ENCODE data around the gene NFATC2. TPM values are rescaled to one million over a fixed set of nuclear protein-coding genes. Genes with fewer than 3 reads are reported as not detected.

The NFATC2 gene
- total RNA-seq, 1 donor, result 0.36 TPM

DNA sequence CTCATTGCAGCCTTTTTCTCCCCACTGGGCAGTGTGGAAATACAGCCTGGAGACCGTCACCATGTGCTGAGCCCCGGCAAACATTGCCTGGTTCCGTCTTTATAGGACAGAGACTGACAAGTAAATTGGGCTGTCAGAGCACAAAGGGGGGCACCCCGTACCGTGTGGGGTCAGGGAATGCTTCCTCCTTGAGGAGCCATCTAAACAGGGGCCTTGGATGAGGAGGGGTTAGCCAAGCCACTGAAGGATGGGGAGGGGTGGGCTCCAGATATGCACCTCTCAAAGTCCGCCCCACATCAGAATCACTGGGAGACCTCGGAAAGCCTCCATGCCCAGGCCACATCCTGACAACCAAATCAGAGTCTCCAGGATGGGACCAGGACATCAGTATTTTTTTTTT, 73.9 kb downstream of the NFATC2 start:
- Histone ChIP-seq H2AFZ (ENCODE audit: low read length) (no peak overlapping the region), H3K9me3 (ENCODE audit: low read depth, low read length) (no peaks in the 10 kb centered on the region), H3K4me2 (ENCODE audit: insufficient read depth, low read length) (no peak overlapping the region), H3K79me2 (ENCODE audit: insufficient read depth, low read length) (no peaks in the 10 kb centered on the region), H4K20me1 (ENCODE audit: insufficient read depth, low read length) (no peaks in the 10 kb centered on the region), H3K4me3 (ENCODE audit: insufficient read depth, low read length) (no peak overlapping the region), H3K36me3 (ENCODE audit: insufficient read depth, low read length) (no peaks in the 10 kb centered on the region), H3K27ac (ENCODE audit: low read depth, low read length) (no peak overlapping the region), H3K27me3 (ENCODE audit: insufficient read depth, low read length) (no peaks in the 10 kb centered on the region), H3K4me1 (ENCODE audit: insufficient read depth, low read length) (no peaks in the 10 kb centered on the region)
- TF ChIP-seq, protein P1, sequence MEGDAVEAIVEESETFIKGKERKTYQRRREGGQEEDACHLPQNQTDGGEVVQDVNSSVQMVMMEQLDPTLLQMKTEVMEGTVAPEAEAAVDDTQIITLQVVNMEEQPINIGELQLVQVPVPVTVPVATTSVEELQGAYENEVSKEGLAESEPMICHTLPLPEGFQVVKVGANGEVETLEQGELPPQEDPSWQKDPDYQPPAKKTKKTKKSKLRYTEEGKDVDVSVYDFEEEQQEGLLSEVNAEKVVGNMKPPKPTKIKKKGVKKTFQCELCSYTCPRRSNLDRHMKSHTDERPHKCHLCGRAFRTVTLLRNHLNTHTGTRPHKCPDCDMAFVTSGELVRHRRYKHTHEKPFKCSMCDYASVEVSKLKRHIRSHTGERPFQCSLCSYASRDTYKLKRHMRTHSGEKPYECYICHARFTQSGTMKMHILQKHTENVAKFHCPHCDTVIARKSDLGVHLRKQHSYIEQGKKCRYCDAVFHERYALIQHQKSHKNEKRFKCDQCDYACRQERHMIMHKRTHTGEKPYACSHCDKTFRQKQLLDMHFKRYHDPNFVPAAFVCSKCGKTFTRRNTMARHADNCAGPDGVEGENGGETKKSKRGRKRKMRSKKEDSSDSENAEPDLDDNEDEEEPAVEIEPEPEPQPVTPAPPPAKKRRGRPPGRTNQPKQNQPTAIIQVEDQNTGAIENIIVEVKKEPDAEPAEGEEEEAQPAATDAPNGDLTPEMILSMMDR (IDR thresholded peaks at IDR 0.05; ENCODE audit: extremely low read depth, low read depth, low read length), result no peak
- no peak for DNase-seq (ENCODE audit: insufficient read length, low spot score, missing footprints)

DNA sequence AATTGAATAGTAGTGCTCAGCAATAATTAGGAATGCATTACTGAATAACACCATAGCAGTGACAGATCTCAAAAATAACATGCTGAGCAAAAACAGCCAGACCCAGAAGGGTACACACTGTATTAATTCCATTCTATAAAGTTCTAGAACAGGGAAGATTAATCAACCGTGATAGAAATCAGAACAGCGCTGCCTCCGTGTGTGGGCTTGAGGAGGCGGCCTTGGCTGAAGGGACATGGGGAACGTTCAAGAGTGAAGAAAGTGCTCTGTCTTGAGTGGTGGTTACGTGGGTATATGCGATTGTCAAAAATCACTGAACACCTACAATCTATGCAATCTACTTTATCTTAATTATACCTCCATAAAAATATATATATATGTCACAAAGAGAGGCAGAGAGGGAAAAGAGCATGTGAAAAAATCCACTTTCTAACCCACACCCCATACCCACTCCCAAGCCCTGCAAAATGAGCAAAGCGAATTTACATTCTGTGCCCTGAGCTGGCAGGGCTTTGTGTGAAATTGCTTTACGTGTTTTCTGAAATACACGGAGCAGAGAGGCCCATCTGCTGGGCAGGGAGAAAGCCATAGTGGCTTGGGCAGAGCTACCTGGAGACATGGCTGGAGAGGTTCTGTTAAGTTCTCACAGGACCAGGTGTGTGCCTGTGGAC, 74.4 kb downstream of the NFATC2 start:
- TF ChIP-seq, protein P1 (IDR thresholded peaks at IDR 0.05; ENCODE audit: extremely low read depth, low read depth, low read length), result no peak
- Histone ChIP-seq H3K27ac (ENCODE audit: low read depth, low read length) (no peak overlapping the region), H3K9me3 (ENCODE audit: low read depth, low read length) (no peaks in the 10 kb centered on the region), H3K4me3 (ENCODE audit: insufficient read depth, low read length) (no peak overlapping the region), H2AFZ (ENCODE audit: low read length) (no peak overlapping the region), H3K27me3 (ENCODE audit: insufficient read depth, low read length) (no peaks in the 10 kb centered on the region), H3K79me2 (ENCODE audit: insufficient read depth, low read length) (no peaks in the 10 kb centered on the region), H3K4me1 (ENCODE audit: insufficient read depth, low read length) (peaks cover 3% of the 10 kb centered on the region), H4K20me1 (ENCODE audit: insufficient read depth, low read length) (no peaks in the 10 kb centered on the region), H3K4me2 (ENCODE audit: insufficient read depth, low read length) (no peak overlapping the region), H3K36me3 (ENCODE audit: insufficient read depth, low read length) (no peaks in the 10 kb centered on the region)
- no peak for DNase-seq (ENCODE audit: insufficient read length, low spot score, missing footprints)

DNA sequence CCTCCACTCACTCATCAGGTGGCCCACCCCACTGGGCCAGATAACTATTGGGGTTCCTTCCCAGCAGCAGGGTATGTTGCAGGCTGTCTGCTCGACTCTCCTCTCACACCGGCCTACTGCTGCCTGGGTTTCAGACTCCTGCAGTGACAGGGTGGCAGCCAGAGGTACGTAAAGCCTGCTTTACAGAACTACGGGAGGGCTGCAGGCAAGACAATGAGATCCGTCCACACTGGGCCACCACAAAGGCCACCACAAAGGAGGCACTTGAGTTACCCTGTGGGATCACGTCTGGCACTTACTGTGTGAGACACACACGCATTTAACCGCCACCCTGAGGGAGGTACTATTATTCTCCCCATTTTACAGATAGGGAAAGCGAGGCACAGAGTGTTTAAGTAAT, 78.5 kb downstream of the NFATC2 start:
- no peak for DNase-seq (ENCODE audit: insufficient read length, low spot score, missing footprints)
- H3K36me3 ChIP-seq (ENCODE audit: insufficient read depth, low read length), result no peaks in the 10 kb centered on the region
- no peak overlapping the region for H2AFZ ChIP-seq (ENCODE audit: low read length)
- H3K4me1 ChIP-seq (ENCODE audit: insufficient read depth, low read length), result peaks cover 10% of the 10 kb centered on the region
- H4K20me1 ChIP-seq (ENCODE audit: insufficient read depth, low read length), result no peaks in the 10 kb centered on the region
- no peaks in the 10 kb centered on the region for H3K9me3 ChIP-seq (ENCODE audit: low read depth, low read length)
- TF ChIP-seq, protein P1 (IDR thresholded peaks at IDR 0.05; ENCODE audit: extremely low read depth, low read depth, low read length), result no peak
- H3K27ac ChIP-seq (ENCODE audit: low read depth, low read length), result no peak overlapping the region
- no peak overlapping the region for H3K4me3 ChIP-seq (ENCODE audit: insufficient read depth, low read length)
- no peaks in the 10 kb centered on the region for H3K79me2 ChIP-seq (ENCODE audit: insufficient read depth, low read length)
- no peak overlapping the region for H3K4me2 ChIP-seq (ENCODE audit: insufficient read depth, low read length)
- no peaks in the 10 kb centered on the region for H3K27me3 ChIP-seq (ENCODE audit: insufficient read depth, low read length)

DNA sequence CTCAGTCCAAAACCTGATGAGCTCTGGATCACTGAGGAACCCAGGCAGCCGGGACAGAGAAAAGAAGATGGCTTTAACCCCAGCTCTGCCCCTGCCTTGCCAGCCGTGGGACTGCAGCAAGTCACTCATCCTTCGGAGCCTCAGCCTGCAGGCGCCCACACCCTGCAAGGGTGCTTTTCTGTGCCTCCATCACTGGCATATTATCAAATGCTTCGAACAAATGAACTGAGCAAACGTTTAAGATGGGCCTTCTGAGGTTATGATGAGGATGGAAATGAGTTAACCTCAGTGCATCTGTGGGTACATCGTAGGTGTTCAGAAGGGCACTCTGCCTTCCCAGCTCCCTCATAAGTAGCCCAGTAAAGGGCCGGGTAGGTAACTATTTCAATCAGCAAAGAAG, 79.0 kb downstream of the NFATC2 start:
- Histone ChIP-seq H3K79me2 (ENCODE audit: insufficient read depth, low read length) (no peaks in the 10 kb centered on the region), H3K4me1 (ENCODE audit: insufficient read depth, low read length) (peaks cover 10% of the 10 kb centered on the region), H3K27me3 (ENCODE audit: insufficient read depth, low read length) (no peaks in the 10 kb centered on the region), H3K4me3 (ENCODE audit: insufficient read depth, low read length) (no peak overlapping the region), H3K36me3 (ENCODE audit: insufficient read depth, low read length) (no peaks in the 10 kb centered on the region), H4K20me1 (ENCODE audit: insufficient read depth, low read length) (no peaks in the 10 kb centered on the region), H3K27ac (ENCODE audit: low read depth, low read length) (no peak overlapping the region), H2AFZ (ENCODE audit: low read length) (no peak overlapping the region), H3K4me2 (ENCODE audit: insufficient read depth, low read length) (no peak overlapping the region), H3K9me3 (ENCODE audit: low read depth, low read length) (no peaks in the 10 kb centered on the region)
- DNase-seq (ENCODE audit: insufficient read length, low spot score, missing footprints), result no peak
- TF ChIP-seq, protein P1 (IDR thresholded peaks at IDR 0.05; ENCODE audit: extremely low read depth, low read depth, low read length), result no peak
